Measurements from ENCODE around the gene CASP2. TPM values are rescaled to one million over a fixed set of nuclear protein-coding genes. Genes with fewer than 3 reads are reported as not detected.
A peak's percentile ranks its signal among the peaks of the same experiment; 100 is the strongest.

CASP2 gene
- total and polyA plus RNA-seq, 10 of the 15 experiments (the other 5 are each of a cell fraction or from before 2014, with no cell fraction given) = 12.1 to 60.4 (median 26.2) TPM

GRCh38 chr7:143287935-143288826 is at the start of gene CASP2 (continued):
- TF ChIP-seq SKIL (IDR thresholded peaks at IDR 0.05; ENCODE audit: low read depth, poor library complexity, severe bottlenecking) = no peak
- TF ChIP-seq RUNX3 (IDR thresholded peaks at IDR 0.05; ENCODE audit: low read length) = peak; percentile 45; the same call in 1 of the 2 replicates
- peak; percentile 97 for TF ChIP-seq NRF1 (conservative IDR thresholded peaks at IDR 0.05; ENCODE audit: low read depth, low read length)
- TF ChIP-seq POLR2AphosphoS5 (IDR thresholded peaks at IDR 0.05; ENCODE audit: low read length) = peak; percentile 74; the same call in 1 of the 2 replicates
- TF ChIP-seq ESRRA (IDR thresholded peaks at IDR 0.05; ENCODE audit: low read length) = no peak
- no peak for TF ChIP-seq SUPT20H (IDR thresholded peaks at IDR 0.05; ENCODE audit: borderline replicate concordance, control insufficient read depth, low read depth, low read length)
- TF ChIP-seq NKRF (conservative IDR thresholded peaks at IDR 0.05) = peak; percentile 71; the same call in 1 of the 2 replicates
- peak; percentile 90 for TF ChIP-seq POLR2A (IDR thresholded peaks at IDR 0.05; ENCODE audit: low read depth, low read length)
- TF ChIP-seq KDM1A (IDR thresholded peaks at IDR 0.05; ENCODE audit: borderline replicate concordance) = no peak
- peak; percentile 27 for TF ChIP-seq MEF2B (IDR thresholded peaks at IDR 0.05; ENCODE audit: partially characterized antibody, poor library complexity, severe bottlenecking)
